Progenitor cell of endocrine pancreas (in vitro differentiated cells): ENCODE results near the gene GRIN2A. TPM values are rescaled to one million over a fixed set of nuclear protein-coding genes. Genes with fewer than 3 reads are reported as not detected.

Experiments used
- DNase-seq: peaks from one replicate; pipeline ENCODE4 v3.0.0; 2021; ENCODE audit warnings: low spot score; ENCODE audit not compliant: unreplicated experiment
- H3K27ac Mint-ChIP-seq: 2 replicates; pipeline ENCODE4 v1.8.0; 2021; ENCODE audit warnings: mild to moderate bottlenecking, moderate library complexity, mixed read lengths
- H3K27me3 Mint-ChIP-seq: 2 replicates; pipeline ENCODE4 v1.8.0; 2021; ENCODE audit warnings: mixed read lengths
- H3K36me3 Mint-ChIP-seq: 2 replicates; pipeline ENCODE4 v1.8.0; 2022; ENCODE audit warnings: mixed read lengths; ENCODE audit not compliant: insufficient read depth
- H3K4me1 Mint-ChIP-seq: 2 replicates; pipeline ENCODE4 v1.8.0; 2021; ENCODE audit warnings: low read depth, mixed read lengths
- H3K4me3 Mint-ChIP-seq: 2 replicates; pipeline ENCODE4 v1.8.0; 2021; ENCODE audit warnings: low read depth, mild to moderate bottlenecking, moderate library complexity, mixed read lengths
- H3K9me3 Mint-ChIP-seq: 2 replicates; pipeline ENCODE4 v1.8.0; 2021; ENCODE audit warnings: low read depth, mixed read lengths
- total RNA-seq: library from RNA; stranded (reverse); gene quantifications from 2 replicates; pipeline ENCODE4 v1.2.1, GENCODE V29; 2021
- TF ChIP-seq, protein P1 (sequence below): fragments of 200-600 bp; sonication (generic); IDR thresholded peaks from one replicate; pipeline ENCODE4 v1.5.0; 2021; ENCODE audit warnings: antibody characterized with exemption, mild to moderate bottlenecking; ENCODE audit not compliant: unreplicated experiment

The GRIN2A gene
- total RNA-seq, 1 donor from 2014 or later = 1.7 TPM

DNA sequence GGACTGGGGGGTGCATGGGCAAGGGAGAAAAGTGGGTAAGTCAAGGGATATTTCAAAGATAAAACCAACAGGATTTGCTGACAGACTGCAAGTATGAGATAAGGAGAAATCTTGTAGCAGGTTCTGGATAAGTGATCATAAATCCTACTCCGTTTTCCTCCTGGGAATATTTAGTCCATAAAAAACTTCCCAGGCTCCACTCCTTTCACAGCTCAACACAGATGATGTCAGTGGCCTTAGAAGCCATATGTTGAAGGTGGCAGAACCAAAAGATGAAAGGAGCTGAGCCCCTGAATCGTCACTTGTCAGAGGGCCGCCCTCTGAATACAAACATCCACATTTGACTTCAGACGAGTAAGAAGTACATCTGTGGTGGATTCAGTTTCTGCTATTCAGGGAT, 71.7 kb downstream of the GRIN2A start:
- H3K9me3 Mint-ChIP-seq = no peaks in the 10 kb centered on the region
- no peak overlapping the region for H3K27ac Mint-ChIP-seq
- TF ChIP-seq, protein P1, sequence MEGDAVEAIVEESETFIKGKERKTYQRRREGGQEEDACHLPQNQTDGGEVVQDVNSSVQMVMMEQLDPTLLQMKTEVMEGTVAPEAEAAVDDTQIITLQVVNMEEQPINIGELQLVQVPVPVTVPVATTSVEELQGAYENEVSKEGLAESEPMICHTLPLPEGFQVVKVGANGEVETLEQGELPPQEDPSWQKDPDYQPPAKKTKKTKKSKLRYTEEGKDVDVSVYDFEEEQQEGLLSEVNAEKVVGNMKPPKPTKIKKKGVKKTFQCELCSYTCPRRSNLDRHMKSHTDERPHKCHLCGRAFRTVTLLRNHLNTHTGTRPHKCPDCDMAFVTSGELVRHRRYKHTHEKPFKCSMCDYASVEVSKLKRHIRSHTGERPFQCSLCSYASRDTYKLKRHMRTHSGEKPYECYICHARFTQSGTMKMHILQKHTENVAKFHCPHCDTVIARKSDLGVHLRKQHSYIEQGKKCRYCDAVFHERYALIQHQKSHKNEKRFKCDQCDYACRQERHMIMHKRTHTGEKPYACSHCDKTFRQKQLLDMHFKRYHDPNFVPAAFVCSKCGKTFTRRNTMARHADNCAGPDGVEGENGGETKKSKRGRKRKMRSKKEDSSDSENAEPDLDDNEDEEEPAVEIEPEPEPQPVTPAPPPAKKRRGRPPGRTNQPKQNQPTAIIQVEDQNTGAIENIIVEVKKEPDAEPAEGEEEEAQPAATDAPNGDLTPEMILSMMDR = no peak
- no peak for DNase-seq
- no peak overlapping the region for H3K4me3 Mint-ChIP-seq
- no peaks in the 10 kb centered on the region for H3K4me1 Mint-ChIP-seq
- peaks cover 18% of the 10 kb centered on the region for H3K27me3 Mint-ChIP-seq
- no peaks in the 10 kb centered on the region for H3K36me3 Mint-ChIP-seq

DNA sequence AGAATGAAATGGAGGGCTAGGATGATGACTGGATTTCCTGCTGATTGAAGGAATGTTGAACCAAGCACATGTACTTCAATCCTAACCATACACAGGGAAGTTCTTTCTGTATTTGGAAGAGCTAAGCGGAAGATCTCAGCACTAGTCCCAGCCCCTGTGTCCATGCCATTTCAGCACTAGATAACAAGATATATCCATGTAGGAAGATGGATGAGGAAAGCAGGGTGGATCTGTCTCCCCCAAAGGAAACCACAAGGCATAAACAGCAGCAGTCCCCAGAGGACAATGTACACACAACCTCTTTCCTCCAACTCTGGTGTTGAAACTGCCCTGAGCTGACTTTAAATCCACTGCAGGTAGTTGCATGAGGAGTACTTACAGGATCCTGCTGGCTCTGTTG, 75.1 kb downstream of the GRIN2A start:
- H3K4me1 Mint-ChIP-seq = no peaks in the 10 kb centered on the region
- peaks cover 37% of the 10 kb centered on the region for H3K27me3 Mint-ChIP-seq
- H3K36me3 Mint-ChIP-seq = no peaks in the 10 kb centered on the region
- no peak overlapping the region for H3K4me3 Mint-ChIP-seq
- no peak for DNase-seq
- no peak overlapping the region for H3K27ac Mint-ChIP-seq
- TF ChIP-seq, protein P1 = no peak
- H3K9me3 Mint-ChIP-seq = peaks cover 3% of the 10 kb centered on the region

DNA sequence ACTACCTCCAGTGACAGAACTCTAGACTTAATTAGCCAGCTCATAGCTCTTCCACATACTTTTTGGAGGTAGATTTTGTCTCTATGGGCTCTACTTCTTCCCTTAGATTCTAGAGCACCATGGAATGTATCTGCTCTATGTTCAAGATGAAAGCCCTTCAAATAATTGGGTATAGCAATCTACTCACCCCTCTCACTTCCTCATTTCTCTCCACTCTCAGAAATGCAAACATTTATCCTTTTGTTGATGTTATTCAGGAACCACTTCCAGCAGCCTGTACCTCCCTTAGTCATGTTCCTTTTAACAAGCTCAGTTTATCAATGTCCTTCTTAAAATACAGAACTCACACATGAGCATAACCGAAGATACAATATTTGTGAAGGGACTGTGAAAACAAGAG, 78.5 kb downstream of the GRIN2A start:
- Mint-ChIP-seq H3K36me3 (peaks cover 5% of the 10 kb centered on the region), H3K27ac (no peak overlapping the region), H3K27me3 (peaks cover 54% of the 10 kb centered on the region), H3K4me3 (no peak overlapping the region), H3K9me3 (peaks cover 11% of the 10 kb centered on the region), H3K4me1 (peaks cover 4% of the 10 kb centered on the region)
- TF ChIP-seq, protein P1 = no peak
- DNase-seq = no peak

DNA sequence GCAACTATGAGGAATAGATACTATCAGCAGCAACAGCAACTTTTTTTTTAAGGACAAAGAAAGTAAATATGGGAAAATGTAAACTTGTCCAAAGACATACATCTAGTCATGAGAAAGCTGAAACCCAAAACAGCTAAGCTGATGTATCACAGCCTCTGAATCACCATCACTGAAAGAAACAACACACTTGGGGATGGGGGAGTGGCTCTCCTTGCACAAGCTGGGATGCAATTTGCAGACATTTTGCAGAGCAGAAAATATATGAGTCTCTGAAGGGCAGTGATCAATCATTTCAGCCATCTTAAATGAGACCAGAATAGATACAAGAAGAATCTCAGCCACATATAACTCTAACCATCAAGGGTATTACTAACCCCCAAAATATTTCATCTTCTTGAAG, 79.1 kb downstream of the GRIN2A start:
- H3K9me3 Mint-ChIP-seq = peaks cover 11% of the 10 kb centered on the region
- DNase-seq = no peak
- H3K4me1 Mint-ChIP-seq = peaks cover 8% of the 10 kb centered on the region
- H3K4me3 Mint-ChIP-seq = no peak overlapping the region
- H3K27ac Mint-ChIP-seq = no peak overlapping the region
- peaks cover 51% of the 10 kb centered on the region for H3K27me3 Mint-ChIP-seq
- TF ChIP-seq, protein P1 = no peak
- peaks cover 5% of the 10 kb centered on the region for H3K36me3 Mint-ChIP-seq

DNA sequence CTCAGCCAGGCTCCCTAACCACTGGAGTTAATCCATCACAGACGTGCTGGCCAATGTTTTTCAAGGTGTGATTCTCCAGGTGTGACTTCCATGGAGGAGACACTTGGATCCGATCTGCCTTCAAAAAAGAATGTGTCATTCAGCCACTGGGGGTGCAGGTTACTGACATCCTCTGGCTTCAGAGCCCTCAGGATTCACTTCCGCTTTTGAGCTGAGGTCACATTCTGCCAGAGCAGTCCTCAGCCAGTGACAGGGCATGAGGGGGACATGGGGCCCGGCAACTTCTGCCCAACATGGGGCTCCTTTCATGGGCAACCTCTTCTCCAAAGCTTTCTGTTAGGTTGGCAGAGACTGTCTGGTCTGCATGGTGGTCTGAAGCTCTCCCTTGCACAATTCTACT, 81.4 kb downstream of the GRIN2A start:
- no peak for DNase-seq
- TF ChIP-seq, protein P1 = no peak
- H3K27me3 Mint-ChIP-seq = peaks cover 43% of the 10 kb centered on the region
- peaks cover 6% of the 10 kb centered on the region for H3K36me3 Mint-ChIP-seq
- H3K4me3 Mint-ChIP-seq = no peak overlapping the region
- H3K27ac Mint-ChIP-seq = no peak overlapping the region
- peaks cover 16% of the 10 kb centered on the region for H3K4me1 Mint-ChIP-seq
- peaks cover 11% of the 10 kb centered on the region for H3K9me3 Mint-ChIP-seq
